Measurements from ENCODE around the gene UNC5C.

The UNC5C gene

DNA sequence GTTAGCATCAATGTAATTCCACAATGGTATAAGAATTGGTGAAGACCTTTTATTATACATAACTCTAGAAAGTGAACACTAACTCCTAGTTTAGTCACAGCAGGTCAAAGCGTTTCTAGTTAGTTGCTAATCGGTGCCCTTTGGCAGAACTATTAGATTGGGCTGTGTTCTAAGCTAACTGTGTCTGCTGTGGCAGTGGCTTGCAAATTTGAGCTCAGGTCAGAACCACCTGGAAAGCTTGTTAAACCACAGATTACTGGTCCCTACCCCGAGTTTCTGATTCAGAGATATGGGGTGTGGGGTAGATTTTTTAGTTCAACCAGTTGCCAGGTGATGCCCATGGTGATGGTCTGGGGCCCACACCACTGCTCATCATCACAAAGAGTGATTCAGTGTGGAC is 332.1 kb downstream of the UNC5C start:
- DNase-seq (ENCODE audit: low read depth): no peak

DNA sequence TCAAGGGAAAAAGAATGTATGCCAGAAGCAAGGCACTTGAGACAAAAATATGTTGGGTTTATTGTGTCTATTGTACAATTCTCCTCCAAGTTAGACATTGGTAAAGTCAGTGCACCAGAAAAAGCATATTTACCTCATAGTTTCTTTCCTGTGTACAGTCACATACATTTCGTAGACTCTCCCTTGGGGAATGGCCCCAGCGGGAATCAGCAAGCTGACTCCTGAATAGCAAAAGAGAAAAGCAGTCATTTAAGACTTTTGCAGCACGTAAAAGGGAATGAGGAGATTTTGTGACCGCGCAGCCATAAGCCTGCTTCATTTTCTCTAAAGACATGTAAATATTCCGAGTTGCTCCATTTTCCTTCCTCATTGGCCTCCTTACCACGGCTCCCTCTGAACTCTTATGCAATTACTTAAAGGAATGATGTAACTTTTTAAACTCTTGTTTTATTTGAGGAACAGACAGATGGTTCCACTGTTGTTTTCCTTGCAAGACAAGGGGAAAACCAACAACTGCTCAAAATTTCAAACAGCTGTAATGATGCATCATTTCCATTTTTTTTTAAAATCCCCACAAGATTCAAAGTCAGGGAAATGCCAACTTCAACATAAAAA is 332.7 kb downstream of the UNC5C start:
- no peak for DNase-seq (ENCODE audit: low read depth)

DNA sequence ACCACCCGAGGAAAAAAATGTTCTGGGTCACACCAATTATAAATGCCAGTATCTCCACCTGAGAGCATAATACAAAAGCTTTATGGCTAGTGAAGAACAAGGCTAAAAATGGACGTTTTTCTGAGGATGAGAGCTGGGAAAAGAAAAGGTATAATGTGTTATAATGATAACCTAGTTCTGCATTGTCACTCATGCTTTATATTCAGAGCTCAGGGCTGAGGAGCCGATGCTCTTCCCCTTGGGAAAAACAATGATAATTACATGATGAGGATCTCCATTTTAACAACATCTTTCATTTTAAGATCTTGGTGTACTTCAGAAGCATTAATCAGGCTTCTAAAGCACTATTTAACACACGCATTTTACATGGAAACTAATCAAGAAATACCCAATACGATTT is 333.7 kb downstream of the UNC5C start:
- DNase-seq (ENCODE audit: low read depth): no peak

DNA sequence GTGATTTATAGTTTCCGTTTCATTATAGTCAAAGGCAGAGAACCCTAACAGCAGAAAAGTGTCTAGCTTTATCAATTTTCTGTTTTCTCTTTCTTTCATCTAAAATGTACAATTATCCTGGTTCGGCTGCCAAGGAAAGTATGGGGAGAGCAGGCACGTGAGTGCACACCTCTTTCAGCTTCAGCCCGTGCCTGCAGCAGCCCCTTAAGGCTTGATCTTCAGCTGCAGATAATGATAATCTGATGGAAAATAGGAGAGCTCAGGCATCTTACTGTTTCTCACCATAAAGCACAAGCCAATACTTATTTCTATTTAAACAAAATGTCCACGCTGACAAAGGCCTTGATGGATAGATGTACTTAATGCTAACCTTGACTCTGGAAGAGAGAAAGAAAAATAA is 334.4 kb downstream of the UNC5C start:
- DNase-seq (ENCODE audit: low read depth): no peak

DNA sequence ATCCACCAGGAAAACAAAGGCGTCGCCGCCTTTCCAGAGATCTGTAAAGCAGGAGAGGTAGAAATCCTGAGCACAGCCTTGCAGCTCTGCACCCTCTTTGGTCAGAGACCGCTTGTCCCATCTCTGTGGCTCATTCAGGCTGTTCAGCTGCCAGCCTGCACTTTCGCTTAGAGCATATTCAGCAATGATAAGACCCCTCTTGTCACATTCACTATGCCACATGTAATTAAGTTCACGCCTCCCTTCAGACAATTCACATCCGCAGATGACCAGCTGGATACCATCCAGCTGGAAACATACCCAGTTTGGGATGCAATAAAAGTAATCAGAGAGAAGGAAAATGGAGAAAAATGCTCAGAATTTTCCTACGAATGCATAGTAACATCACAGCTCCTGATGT is 335.4 kb downstream of the UNC5C start:
- DNase-seq (ENCODE audit: low read depth): no peak

DNA sequence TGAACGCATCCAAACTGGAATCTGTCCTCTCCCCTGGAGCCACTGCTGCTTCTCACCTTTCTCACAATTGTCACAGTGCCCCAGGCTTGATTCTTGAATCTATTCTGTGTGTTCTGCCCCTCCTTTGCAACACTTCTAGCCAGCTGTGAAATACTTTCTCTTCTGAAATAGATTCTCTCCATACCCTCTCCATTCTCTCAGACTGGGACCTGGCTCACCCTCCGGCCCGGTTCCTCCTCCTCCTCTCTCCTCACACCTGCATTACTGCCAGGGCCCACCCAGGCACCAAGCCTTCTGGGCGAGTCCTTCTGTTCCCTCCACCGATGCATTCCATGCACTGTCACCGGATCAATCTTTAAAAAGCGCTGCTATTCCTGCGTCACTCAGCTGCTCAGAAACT is 336.1 kb downstream of the UNC5C start:
- no peak for DNase-seq (ENCODE audit: low read depth)

DNA sequence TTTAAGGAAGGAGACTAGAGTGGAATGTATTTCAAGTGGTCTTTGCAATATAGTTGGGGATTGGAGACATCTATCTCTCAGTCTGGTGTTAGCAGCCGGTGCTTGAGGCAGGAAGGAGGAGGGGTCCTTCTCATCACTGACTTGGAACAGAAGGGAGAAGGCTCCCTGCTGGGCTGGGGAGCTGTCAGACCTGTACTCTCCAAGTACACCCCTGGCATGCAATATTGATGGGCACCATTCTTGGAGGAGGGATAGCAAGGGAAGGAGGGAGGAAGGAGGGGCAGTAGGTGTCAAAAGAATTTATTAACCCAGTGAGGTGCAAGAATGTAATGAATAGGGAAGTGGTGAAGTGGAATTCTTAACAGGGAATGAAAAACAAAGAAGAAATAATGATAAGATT is 338.8 kb downstream of the UNC5C start:
- DNase-seq (ENCODE audit: low read depth): no peak

DNA sequence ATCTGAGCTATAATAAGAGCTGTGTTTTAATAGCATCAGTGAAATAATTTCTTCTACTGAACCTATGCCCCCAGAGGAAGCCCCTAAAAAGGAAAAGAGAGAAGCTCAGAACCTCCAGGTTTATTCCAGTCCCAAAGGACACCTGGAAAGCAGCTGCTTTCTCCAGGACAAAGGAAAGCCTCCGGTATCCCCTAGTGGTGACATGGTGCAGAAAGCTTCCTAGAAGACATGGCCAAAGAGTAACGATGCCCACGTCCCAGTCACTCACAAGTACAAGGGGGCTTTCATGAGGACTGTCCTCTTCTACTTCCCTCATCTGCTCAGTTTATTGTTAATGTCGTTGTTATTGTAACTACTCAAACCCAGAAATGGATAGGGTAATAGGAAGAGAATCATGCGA is 343.9 kb downstream of the UNC5C start:
- DNase-seq (ENCODE audit: low read depth): no peak

DNA sequence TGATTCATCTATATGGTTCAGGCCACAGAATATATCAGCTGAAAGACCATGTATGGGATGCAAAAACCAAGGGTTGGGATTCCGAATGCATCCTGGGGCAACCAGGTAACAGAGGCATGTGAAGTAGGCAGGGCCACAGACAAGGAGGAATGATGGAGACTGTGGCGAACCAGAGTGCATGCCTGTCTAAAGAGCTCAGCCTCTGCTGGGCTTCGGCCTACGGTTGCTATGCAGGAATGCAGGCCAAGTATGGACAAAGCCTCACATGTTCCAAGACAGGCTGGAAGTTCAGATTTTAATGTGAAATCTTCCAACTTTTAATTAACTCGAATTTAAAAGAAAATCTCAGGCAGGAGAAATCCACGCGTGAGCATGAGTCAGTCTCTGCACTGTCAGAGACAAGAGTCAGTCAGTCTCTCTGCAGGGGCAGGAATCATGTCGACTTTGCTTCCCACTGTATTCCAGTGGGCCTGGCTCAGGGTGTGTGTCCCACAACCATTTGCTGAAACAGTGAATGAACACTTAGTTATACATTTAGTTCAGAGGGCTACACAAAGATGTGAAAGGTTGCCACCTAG is 344.4 kb downstream of the UNC5C start:
- DNase-seq (ENCODE audit: low read depth): no peak

DNA sequence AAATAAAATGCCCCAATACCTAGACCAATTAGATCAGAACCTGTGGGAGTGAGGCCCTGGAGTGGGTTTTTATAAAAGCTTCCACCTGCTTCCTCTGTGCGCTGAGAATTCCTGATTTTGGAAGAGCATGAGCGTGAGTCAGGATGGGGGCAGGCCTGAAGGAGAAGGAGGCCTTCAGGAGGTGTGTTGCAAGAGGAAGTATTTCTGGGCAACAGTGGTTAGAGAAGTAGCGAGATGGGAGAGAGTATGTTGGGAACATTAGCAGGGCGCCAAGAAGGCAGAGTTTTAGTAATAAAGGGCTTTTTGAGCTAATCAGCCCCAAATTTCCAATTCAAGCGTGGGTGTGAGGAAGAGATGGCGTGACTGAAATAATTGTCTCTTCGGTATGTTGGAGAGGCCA is 349.8 kb downstream of the UNC5C start:
- no peak for DNase-seq (ENCODE audit: low read depth)

DNA sequence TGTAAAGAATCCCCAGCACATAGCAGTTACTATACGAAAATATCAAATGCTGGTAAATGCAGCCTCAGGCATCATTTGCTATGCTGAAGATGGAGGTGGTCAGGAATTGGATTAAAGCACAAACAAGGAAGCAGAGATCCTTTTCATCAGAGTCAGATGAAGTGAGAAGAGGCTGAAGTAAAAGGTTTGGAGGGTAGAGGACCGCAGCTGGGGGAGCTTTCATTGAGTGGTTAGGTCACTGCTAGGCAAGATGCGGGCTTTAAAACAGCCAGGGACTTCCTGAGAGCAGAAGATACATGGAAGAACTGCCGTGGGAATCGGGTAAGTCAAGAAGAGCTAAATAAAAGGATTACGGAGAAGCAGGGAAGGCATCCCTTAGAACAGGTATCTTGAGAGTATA is 351.4 kb downstream of the UNC5C start:
- no peak for DNase-seq (ENCODE audit: low read depth)

DNA sequence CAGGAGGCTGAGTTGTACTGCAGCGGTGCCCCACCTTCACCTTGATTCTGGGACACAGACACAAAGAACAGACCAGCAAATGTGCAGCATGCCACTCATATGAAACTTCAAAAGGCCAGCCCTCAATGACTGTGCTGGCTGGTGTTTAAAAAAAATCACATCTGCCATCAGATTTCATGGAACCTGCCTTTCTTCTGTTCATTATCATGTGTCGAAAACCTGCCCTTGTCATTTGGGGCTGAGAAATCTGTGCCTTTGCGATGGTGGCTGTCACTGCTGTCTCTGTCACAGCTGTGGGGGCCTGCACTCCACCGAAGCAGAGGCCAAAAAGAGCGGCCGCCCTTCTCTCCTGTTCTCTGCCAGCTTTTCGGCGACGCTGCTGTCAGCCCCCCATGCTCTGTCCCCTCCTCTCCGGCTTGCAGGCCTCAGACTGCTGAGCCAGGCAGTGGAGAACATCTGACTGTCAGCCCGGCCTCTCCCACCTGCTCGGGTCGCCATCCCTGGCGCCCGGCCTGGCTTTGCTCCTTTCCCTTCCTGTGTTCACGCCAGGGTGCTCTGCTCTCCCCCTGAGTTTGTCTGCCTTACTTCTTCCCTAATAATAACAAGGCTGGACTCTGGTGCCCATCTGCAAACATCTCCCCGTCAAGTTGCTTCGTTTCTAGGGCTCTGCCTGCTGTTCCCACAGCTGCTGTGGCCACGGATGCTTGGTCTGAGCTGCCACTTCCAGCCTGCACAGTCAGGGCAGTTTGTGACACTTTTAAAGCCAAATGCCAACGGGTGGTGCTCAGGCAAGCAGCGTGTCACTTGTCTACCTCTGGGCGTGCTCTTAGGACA is 355.2 kb downstream of the UNC5C start:
- DNase-seq (ENCODE audit: low read depth): no peak

DNA sequence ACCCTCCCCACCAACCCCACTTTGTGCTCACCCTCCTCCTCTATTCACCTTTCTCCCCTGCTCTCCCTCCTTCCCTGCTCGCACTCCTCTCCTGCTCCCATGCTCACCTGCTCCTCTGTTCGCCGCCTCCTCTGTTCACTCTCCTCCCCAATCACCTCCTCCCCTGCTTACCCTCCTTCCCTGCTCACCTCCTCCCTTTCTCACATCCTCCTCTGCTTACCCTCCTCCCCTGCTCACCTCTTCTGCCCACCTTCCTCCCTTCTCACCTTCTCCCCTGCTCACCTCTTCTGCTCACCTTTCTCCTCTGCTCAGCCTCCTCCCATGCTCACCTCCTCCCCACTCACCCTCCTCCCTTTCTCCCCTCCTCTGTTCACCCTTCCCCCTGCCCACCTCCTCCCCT is 357.2 kb downstream of the UNC5C start:
- DNase-seq (ENCODE audit: low read depth): no peak

DNA sequence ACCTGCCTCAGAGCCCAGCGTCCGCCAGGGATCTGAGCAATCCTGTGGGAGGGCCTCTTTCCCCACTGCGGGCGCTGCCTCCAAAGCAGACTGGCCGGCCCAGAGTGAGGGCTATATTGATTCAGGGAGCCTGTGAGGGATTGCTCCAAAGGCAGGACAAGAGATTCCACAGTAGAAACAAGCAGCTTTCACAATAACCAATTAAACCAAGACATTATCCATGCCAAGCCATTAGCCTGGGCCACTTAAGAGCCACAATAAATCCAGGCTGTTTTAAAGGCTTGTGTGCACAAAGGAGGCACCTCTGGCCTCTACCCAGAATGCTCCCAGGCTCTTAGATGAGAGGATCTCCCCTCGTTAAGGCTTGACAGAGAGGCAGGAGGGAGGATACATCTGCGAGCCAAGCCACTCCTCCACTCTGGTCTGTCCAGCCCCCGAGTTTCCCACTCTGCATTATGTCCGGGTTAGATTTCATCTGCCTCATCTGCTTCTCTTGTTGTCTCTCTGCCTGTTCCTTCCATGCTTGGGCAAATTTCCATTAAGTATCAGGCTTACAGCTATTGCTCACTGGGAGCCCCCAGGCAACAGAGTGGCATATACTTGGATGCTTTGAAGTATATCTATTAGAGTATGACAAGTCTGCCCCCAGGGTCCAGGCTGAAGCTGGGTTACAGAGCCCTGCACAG is 357.9 kb downstream of the UNC5C start:
- DNase-seq (ENCODE audit: low read depth): no peak

DNA sequence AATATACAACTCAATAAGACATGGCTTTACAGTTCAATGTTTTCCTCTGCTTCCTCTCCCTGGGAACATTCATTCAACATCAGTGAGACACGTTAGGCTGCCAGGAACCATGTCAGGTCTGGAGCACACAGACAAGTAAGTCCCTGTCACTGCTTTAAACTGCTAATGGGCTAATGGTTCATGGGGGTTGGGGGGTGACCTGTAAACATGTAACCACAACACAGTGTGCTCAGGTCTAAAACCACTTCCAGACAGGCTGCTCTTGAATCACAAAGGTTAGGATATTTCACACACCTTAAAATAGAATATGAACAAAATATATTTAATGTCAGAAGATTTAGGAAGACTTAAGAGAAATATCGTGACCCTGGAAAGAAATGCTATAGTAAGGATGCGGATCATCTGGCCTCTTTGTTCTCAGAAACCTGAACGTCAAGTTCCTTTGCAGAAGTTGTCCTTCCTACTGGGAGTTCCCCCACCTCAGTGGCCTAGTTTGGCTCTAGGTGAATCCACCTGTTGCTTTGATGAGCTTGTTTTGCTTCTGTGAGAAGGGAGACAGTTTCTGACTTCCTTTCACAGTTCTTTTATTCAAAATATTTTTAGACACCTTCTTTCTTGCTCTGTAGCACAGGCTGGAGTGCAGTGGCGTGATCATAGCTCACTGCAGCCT is 359.9 kb downstream of the UNC5C start:
- DNase-seq (ENCODE audit: low read depth): no peak

DNA sequence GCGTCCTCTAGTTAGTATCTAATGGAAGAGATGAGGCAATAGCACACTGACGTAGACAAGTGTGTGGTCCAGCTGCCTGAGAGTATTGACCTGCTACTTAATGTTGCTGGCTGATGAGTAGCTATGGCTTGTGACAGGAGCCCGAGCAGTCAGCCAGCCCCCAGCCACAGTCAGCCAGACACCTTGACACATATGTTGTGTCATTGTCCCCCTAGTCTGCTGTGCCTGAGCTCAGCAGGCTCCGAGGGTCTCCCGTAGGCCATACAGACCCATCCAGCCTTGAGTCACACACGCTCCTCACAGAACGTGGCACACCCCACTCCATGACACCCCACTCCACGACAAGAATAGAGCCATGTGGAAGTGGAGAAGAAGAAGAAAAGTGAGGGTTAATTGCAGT is 362.1 kb downstream of the UNC5C start:
- no peak for DNase-seq (ENCODE audit: low read depth)

DNA sequence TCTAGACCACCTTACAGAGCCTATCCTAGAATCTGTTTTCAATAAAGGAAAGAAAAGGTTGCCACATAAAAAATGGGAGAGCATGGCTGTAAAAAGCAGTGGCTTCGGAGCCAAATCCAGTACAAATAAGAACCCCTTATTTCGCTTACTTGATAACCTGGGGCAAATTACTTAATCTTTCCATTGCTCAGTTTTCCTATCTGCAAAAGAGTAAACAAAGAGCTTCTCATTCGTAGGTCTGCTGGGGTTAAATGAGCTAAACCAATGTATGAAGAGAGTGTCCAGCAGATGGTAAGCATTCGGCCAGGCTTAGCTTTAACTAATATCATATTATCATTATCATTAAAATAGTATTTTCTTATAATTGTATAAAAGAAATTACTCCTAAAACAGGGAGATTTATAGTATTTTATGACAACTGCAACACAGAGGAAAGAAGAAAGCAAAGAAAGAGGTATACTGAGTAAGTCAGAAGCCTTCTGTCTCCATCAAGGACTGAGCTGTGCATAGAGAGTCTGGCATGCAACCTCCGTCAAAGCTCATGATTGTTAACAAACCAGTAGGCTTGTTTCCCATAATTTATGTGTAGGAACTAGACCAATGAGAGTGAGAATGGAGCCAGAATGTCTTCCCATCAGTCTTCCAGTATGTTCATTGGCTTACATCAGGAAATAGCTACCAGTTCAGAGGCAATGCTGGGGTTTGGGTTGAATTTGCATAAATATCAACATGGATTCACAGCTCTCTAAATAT is 364.9 kb downstream of the UNC5C start:
- no peak for DNase-seq (ENCODE audit: low read depth)

DNA sequence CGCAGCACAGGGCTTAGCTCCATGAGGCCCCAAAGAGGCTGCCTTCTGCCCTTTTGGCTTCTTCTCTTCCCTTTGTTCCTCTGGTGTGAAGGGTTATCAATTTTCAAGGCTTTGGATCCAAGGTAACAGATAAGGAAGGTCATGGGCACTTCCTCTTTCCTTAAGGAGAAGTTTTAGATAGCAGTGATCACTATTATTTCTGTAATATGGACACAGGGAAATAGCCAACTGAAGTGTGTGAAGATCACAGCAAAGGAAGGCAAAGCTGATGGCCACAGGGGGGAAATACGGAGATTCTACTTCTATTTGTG is 366.8 kb downstream of the UNC5C start:
- DNase-seq (ENCODE audit: low read depth): peak; percentile 17

DNA sequence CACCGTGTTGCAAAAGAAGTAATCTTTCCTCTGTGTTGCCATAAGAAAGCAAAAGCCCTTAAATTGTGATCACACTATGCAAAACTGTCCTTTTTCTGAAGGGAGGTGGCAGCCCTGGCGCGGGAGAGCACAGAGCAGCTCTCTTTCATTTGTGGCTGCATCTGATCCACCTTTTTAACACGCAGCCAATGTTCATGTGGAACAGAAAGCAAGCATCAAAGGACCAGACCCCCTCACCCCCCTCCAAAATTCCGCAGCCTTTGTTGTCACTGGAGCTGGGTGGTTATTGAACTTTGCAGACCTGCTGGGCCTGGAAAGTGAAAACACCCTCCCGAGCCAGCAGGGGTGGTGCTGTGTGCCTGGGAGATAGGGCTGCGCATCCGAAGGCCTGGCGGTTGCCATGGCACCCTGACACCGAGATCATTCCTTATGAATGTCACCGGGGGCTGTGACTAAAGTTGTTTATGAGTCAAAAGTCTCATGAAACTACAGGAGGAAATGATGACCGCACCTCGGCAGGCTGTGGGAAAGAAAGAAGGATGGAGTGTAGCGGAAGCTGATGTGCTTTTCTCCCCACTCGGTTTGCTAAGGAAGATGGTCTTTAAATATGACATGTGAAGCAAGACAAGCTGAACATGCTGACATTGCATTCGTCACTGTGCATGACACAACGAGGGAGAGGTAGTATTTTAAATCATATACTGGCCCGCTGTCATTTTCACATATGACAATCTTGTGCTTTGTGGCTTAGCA is 367.4 kb downstream of the UNC5C start:
- no peak for DNase-seq (ENCODE audit: low read depth)

DNA sequence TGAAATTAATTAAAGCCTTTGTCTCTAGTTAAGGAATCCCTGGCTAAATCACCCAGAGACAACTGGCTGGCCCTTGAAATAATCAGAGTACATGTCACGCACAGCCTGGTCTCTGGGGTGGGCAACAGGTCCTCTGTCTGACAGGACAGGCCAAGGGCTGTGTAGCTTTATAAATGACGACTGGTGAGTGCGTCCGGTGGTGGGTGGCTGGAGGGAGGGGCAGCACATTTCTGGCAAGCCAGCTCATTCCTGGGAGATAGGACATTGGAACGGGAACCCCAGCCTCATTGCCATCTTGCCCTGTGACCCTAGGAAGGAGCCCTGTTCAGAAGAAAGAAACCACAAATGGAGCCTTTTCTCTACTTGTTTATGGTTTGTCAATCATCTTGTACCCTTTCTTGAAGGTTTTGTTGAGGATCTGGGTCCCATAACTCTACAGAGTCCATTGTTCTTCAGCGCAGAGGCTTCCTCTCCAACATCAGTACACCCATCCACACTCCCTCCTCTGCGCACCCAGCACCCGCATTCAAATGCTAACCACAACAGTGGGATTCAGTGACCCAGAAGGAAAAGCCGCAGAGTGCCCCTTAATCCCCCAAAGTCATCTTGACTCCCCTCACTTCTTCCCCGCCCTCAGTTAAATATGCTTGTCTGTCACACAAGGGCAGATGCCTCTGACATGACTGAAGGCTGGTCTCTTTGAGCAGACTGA is 368.1 kb downstream of the UNC5C start:
- DNase-seq (ENCODE audit: low read depth): no peak

DNA sequence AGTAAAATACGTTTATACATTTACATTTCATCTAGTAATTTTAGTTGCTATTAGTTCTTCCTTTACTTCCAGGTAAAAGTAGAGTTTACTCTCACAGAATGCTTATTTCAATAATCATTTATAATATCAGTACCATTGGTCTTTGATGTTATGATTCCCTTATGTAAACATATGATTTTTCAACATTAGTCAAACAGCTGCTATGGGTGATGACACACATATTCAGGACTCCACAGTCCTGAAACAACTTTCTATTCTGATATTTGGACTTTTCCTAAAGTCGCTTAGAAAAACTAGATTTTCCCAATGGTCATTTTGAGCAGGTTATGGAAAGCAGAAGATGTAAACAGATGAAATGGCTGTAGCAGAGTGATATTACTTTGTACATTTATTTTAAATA is 369.8 kb downstream of the UNC5C start:
- DNase-seq (ENCODE audit: low read depth): no peak

All from CMK (cell line).